ENCODE data around the gene PPEF1.

GRCh38 chrX:18676050-18676449, 31.4 kb upstream of the PPEF1 start:
- TF ChIP-seq CTCF (IDR thresholded peaks at IDR 0.05; ENCODE audit: insufficient read depth, low read depth, low read length): no peak
- TF ChIP-seq EZH2 (IDR thresholded peaks at IDR 0.05; ENCODE audit: insufficient read depth, low read length): no peak
